ENCODE measurements around the gene BCO2.

GRCh38 chr11:112159098-112160065, 15.9 kb upstream of the BCO2 start:
- TF ChIP-seq CTCF (IDR thresholded peaks at IDR 0.05) = no peak
- no peak for TF ChIP-seq EZH2 (IDR thresholded peaks at IDR 0.05)
